ENCODE results near the gene ADGRA1.
"Not testable (repeated sequence)": the region's sequence is repeated elsewhere in the genome, so short reads cannot be mapped to it uniquely, and the experiment has no call there.

Gene ADGRA1

DNA sequence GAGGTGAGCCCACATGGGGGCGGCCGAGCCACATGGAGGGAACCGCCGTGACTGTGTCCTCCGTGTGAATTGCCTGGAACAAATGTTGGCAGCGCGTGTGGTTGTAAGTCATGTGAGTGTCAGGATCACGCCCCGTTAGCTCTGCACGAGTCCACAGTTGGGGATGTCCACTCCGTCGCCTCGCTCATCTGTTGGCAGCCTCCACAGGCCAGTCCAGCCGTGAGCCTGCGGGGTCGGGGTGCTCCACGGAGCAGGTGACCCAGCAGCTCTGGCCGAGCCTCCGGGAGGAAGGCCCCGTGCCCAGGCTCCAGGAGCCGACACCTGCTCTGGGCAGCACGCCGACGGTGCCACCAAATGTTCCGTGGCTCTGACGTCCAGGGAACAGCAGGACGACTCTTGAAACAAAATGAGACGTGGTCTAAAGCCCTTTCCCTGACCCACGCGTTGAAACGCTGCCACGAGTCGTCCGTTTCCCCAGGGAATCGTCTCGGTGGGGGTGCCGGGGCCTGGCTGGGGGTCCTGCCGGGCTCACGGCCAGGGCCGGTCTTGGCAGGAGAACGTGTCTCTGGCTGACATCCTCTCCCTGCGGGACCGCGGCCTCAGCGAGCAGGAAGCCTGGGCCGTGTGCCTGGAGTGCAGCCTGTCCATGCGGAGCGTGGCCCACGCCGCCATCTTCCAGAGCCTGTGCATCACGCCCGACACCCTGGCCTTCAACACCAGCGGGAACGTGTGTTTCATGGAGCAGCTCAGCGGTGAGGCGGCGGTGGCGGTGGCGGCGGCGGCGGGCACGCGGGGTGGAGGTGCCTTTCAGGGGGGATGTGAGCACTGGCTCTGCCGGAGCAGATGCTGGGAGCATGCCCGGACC lies 79.3 kb downstream of the ADGRA1 start:
- no peak for DNase-seq

DNA sequence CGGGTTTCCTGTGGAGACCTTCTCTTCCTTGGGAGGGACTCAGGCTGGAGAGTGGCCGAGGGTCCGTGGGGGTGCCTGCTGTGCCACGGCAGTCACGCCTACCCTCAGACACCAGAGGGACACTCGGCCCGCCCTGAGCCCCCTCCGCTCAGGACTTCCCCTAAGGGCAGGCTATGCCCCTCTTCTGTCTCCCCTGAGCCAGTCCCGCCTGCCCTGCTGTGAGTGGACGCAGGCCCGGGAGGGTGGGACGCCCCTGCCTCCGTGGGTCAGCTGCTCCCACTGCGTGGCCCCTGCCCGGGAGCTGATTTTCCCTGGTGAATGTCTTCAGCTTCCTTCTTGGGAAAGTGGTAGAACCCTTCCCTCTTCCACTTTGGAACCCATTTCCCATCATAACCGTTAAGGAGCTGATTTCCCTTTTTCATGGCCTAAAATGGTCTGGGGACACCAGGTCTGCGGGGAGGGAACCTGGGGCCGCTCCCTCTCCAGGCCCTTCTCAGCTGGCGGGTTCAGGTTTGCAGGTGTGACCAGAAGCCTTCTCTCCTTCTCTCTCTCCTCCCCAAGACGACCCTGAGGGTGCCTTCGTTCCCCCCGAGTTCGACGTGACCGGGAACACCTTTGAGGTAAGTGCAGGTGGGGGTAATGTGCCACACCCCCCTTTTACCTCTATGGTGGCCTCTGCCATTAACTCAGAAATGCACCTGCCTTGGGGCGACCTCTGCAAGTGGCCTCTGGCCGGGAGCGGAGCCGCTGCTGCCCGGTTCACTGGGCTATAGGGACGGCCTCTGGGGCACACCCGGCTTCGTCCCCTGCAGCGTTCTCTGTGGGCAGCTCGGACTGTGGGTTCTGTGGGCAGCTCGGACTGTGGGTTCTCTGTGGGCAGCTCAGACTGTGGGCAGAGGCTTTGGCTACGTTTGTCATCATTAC lies 80.2 kb downstream of the ADGRA1 start:
- no peak for DNase-seq

DNA sequence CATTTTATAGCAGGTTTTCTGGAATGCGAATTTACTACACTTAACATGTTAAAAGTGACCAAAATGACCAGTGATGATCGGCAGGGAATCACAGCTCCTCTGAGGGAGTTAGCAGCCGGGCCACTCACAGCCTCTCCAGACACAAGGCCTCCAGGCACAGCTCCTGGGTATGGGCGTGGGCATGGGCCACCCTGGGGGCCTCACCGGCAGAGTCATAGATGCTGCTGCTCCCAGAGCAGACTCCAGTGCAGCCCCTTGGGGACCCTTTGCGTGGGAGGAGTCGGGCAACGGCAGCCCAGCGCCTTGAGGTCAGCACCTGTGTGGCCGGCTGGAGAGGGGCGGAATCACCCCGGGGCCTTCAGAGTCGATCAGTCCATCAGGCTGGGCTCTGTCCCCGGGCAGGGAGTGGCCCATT lies 80.9 kb downstream of the ADGRA1 start:
- no peak for DNase-seq

DNA sequence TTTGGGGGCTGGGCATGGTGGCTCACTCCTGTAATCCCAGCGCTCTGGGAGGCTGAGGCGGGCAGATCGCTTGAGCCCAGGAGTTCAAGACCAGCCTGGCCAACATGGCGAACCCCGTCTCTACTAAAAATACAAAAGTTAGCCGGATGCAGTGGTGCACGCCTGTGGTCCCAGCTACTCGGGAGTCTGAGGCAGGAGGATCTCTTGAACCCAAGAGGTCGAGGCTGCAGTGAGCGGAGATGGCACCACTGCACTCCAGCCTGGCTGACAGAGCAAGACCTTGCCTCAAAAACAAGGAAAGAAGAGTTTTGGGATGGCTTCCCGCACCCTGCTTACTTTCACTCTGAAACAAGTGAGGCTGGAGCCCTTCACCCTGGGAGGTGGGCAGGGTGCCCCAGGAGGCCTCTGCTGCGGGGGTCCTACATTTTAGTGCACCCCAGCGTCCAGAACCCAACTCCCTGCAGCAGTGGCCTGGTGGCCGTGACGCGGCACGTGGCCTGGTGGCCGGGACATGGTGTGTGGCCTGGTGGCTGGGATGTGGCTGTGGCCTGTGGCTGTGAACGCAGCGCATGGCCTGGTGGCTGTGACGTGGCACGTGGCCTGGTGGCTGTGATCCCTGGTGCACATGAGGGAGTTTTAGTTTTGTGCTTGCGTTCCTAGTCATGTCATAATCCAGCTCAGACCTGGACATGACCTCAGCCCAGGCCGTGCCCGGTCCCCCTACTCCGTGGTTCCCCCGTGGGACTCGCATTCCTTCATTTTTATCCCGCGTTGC lies 81.6 kb downstream of the ADGRA1 start:
- DNase-seq: no peak

DNA sequence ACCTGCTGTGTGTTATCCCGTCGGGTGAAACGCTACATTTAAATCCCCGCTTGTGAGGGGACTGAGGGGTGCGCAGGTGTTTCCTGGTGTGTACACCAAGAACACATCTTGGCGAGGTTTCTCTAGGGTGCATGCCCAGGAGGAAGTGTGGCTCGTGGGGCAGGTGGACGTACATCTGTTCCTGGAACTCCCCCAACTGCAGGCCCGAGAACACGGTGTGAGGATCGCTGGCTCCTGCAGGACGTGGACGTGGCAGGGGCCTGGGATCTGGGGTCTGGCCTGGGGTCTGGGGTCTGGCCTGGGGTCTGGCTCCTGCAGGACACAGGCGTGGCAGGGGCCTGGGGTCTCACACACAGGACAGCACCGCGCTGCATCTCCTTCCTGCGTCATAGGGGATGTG lies 82.4 kb downstream of the ADGRA1 start:
- DNase-seq: no peak

DNA sequence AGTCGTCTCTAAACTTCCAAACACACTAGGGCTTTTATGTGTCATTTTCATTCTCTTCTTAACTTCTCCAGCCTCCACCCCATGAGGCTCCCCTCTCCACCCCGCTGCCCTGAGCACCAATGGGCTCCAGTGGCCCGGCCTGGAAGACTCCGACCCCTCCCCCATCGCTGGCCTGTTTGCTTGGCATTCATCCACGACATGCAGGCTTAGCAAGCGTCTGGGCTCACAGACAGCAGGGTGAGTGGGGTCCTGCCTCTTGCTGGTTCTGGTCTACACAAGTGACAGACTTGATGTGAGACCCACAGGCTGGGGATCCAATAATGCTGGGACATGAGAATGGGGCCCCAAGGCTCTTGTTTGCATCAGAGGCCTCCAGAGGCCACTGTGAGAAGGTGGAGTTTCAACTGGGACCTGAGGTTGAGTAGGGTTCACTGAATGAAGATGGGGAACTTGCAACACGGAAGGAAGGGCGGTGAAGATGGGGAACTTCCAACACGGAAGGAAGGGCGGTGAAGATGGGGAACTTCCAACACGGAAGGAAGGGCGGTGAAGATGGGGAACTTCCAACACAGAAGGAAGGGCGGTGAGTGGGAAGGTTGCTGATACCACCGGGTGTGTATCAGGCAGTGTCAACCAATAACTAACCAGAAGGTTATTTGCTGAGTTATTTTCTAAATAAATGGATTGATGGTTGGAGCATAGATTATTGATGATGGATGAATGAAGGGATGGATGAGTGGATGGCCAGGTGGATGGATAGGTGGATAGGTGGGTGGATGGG lies 86.3 kb downstream of the ADGRA1 start:
- peak; percentile 10 for DNase-seq

DNA sequence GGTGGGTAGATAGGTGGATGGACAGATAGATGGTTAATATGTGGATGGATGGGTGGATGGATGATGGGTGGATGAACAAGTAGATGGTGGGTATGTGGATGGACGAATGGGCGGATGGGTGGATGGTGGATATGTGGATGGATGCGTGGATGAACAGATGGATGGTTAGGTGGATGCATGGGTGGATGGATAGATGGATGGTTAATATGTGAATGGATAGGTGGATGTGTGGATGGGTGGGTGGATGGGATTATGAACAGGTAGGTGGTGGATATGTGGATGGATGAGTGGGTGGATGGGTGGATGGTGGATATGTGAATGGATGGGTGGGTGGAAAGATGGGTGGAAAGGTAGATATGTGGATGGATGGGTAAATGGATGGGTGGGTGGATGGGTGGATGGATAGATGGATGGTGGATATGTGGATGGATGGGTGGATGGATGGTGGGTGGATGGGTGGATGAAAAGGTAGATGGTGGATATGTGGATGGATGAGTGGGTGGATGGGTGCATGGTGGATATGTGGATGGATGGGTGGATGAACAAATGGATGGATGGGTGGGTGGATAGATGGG lies 87.1 kb downstream of the ADGRA1 start:
- DNase-seq: no peak

DNA sequence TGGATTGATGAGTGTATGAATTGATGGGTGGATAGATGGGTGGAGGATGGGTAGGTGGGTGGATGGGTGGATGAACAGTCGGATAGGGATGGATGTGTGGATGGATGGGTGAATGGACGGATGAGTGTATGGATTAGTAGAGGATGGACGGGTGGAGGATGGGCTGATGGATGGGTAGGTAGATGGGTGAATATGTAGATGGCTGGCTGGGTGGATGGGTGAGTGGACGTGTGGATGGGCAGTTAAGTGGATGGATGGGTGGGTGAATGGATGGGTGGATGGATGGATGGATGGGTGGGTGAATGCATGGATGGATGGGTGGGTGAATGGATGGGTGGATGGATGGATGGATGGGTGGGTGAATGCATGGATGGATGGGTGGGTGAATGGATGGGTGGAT lies 87.9 kb downstream of the ADGRA1 start:
- DNase-seq: not testable (repeated sequence)

DNA sequence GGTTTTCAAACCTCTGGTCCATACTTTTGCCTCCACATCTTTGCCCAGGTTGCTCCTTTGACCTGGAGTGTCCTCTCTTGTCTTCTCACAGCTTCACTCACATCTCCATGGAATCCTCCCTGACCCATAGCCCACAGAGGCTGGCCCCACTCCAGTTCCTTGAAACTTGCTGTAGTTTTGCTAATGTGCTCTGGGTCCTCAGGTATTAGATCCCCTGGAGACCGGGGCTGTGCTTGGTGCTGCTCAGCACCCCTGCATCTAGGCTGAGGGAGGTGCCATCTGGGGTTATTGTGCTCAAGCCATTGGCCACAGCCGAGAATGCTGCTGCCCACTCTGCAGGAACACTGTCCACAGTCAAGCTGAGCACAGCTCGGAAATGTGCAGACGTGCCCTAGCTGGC lies 88.8 kb downstream of the ADGRA1 start:
- no peak for DNase-seq

DNA sequence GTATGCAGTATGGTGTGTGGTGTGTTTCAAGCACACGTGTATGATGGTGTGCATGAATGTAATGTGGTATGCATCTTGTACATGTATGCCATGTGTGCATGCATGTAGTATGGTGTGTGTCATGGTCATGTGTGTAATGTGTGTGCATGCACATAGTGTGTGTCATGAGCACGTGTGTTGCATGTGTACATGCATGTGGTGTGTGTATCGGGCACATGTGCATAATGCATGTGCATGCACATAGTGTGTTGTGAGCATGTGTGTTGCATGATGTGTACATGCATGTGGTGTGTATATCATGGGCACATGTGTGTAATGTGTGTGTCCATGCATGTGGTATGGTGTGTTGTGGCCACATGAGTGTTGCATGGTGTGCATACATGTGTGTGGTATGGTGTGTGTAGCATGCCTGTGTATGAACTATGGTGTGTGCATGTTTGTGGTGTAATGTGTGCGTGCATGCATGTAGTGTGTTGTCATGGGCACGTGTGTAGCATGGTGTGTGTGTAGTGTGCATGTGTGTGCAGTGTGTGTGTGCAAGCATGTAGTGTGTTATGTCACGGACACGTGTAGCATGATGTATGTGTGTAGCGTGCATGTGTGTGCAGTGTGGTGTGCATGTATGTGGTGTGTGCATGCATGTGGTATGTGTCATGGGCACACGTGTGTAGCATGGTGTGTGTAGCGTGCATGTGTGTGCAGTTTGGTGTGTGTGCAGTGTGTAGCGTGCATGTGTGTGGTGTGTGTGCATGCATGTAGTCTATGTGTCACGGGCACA lies 89.8 kb downstream of the ADGRA1 start:
- no peak for DNase-seq

DNA sequence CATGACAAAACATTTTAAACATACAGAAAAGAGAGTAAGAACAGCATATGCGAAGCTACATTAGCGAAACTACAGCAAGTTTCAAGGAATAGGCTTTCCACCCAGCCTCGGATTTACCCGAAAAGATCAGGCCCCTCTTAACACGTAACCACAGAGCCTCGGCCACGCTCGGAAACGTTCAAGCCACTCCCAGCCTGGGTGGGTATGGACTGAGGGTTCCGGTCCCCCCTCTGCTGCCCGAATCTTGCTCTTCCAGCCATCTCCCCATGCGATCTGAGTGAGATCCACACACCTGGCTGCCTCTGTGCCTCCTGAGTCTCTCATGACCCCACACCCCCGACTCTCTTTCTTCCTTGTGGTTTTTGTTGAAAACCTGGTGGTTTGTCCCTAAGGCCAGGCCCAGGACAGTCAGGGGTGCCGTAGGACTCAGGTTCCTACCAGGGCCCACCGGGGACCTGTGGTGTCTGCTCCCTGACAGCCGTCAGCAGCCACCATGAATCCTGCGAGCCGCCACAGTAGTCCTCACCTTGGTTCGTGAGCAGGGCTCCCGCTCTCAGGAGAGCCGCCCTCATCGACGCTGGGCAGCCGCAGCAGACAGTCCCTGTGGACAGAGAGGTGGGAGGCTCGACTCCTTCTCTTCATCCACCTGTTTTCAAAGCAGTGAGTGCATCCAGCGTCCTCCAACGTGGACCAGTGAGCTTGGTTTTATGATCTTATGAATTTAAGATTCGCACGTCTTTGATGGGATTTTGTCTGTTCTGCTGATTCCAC lies 90.8 kb downstream of the ADGRA1 start:
- DNase-seq: no peak

DNA sequence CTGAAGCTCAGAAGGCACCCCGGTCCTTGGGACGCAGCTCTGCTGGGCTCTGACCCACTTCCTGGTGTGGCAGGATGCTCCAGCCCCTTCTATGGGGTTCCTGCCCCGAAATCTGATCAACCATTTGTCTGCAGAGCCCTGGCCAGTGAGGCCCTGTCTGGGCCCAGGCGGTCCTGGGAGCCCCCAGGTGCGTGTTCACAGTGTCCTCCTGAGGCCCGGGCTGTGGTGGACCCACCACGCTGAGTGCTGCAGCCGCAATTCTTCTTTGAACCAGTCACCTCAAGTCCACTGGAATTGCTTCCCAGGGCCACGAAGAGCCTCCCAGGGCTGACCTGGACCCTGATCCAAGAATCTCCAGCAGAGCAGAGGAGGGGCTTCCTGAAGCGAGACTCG lies 91.4 kb downstream of the ADGRA1 start:
- no peak for DNase-seq

DNA sequence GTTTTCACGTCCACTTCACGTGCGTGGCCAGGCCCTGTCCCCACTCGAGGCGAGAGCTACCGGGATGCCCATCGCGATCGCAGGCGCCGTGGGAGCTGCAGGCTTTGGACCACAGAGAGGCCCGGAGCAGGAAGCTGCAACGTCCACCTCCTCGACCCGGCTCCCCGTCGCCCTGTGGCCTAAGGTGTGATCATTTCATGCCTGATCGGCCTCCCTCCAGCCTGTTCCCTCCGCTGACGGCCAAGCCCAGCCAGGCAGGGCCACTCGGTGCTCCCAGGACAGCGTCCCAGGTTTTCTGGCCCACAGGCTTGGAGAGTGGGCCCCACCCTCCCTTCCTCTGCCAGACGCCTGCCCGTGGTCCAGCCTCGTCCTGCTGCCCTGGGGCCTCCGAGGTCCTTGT lies 91.9 kb downstream of the ADGRA1 start:
- no peak for DNase-seq

DNA sequence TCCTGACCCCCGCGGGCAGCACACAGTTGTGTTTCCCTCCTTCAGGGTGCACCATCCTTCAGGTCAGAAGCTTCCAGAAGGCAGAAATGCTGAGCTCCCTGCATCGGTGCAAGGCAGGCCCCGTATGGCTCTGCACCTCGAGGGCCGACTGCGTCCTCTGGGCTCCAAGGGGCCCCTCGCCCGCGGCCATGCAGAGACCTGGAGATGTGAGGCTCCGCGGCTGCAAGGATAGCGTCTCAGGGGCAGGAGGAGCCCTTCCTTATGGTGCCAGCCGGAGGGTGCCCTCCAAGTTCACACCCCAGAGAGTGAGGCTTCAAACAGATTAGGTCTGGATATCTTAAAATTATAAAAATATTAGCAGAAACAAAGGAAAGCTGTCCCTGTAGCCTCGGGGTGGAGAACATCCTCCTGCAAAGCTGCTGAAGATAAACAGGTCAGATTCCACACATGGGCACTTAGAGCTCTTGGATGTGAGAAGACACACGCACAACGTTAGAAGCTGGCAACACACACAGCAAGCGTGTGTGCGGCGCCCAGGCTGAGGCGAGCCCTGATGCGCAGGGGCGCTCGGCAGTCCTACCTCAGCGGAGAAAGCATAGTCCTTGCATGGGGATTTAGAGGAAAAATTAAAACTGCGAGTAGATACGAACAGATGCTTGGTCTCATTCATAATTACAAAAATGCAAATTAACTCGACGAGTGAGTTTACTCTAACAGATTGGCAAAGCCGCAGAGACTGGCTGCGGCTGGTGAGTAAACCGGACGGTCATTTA lies 92.7 kb downstream of the ADGRA1 start:
- no peak for DNase-seq

DNA sequence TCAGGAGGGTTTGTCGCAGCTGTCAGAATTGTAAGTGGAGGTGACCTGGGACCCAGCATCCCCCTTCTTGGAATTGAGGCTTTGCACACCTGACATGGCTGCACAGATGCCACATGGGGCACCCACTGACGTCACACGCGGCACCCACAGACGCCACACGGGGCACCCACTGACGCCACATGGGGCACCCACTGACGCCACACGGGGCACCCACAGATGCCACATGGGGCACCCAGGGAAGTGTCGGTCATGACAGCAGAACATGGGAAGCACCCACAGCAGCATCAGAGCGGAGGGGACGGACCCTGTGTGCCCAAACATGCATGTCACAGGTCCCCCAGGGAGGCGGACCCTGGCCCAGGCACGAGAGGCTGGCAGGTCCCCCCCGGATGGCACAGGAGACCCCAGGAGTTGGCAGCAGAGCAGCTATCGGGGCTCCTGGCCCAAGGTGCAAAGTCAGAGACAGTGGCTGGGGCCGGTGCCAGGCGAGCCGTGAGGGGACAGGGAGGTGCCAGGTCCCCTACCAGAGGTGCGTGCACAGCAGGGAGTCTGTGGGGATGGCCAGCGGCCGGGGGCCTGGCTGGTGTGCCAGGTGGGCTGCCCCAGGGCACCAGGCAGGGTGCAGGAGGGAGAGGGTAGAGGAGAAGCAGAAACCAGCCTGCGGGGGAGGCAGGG lies 93.4 kb downstream of the ADGRA1 start:
- no peak for DNase-seq

Measured in suppressor macrophage treated with lipopolysaccharide for 4 hours (primary cell).